DND-41 (cell line): ENCODE measurements around the gene PDZRN3.

Experiments
- ATAC-seq: fragments of 200-7000 bp; cut with Tn5 transposase; 3 replicates; pipeline ENCODE4 v1.9.1; 2021; ENCODE audit warnings: low read depth; ENCODE audit not compliant: insufficient read depth
- DNase-seq: peaks from one replicate; pipeline ENCODE4 v3.0.0-alpha.2; 2020
- H2AFZ ChIP-seq: 2 replicates; pipeline ENCODE4 v1.6.0; 2012; ENCODE audit warnings: low read depth, low read length
- H3K27ac ChIP-seq: 2 replicates; pipeline ENCODE4 v1.5.1; 2012; ENCODE audit warnings: low read length, inconsistent platforms
- H3K27me3 ChIP-seq: fragments of 200-600 bp; sonication (generic); 2 replicates; pipeline ENCODE4 v1.6.0; 2012; ENCODE audit warnings: low read length, mild to moderate bottlenecking, inconsistent platforms; ENCODE audit not compliant: insufficient read depth, poor library complexity
- H3K36me3 ChIP-seq: 2 replicates; pipeline ENCODE4 v1.5.1; 2012; ENCODE audit warnings: low read length, inconsistent platforms; ENCODE audit not compliant: insufficient read depth
- H3K4me1 ChIP-seq: 2 replicates; pipeline ENCODE4 v1.5.1; 2012; ENCODE audit warnings: mild to moderate bottlenecking, low read length; ENCODE audit not compliant: insufficient read depth
- H3K4me2 ChIP-seq: 2 replicates; pipeline ENCODE4 v1.6.0; 2012; ENCODE audit warnings: mild to moderate bottlenecking, moderate library complexity, low read length, inconsistent platforms; ENCODE audit not compliant: insufficient read depth
- H3K4me3 ChIP-seq, 2 experiments: fragments of 200-600 bp in 1 of 2; shearing (Covaris generic) in 1 of 2; 2 replicates each; pipeline ENCODE4 v1.5.1; 2012 to 2016; ENCODE audit warnings: inconsistent platforms in 2 of 2, low read length in 2 of 2, mild to moderate bottlenecking in 2 of 2, low read depth in 1 of 2, moderate library complexity in 1 of 2
- H3K79me2 ChIP-seq: 2 replicates; pipeline ENCODE4 v1.6.0; 2012; ENCODE audit warnings: low read length, inconsistent platforms; ENCODE audit not compliant: insufficient read depth
- H3K9ac ChIP-seq: 2 replicates; pipeline ENCODE4 v1.6.0; 2012; ENCODE audit warnings: low read depth, mild to moderate bottlenecking, inconsistent platforms, low read length, moderate library complexity
- H3K9me3 ChIP-seq: 2 replicates; pipeline ENCODE4 v1.5.1; 2012; ENCODE audit warnings: low read length, moderate library complexity, mild to moderate bottlenecking, inconsistent platforms; ENCODE audit not compliant: insufficient read depth, severe bottlenecking
- H4K20me1 ChIP-seq: 2 replicates; pipeline ENCODE4 v1.6.0; 2012; ENCODE audit warnings: low read length; ENCODE audit not compliant: insufficient read depth
- EZH2 ChIP-seq: IDR thresholded peaks from 3 replicates; pipeline ENCODE4 v1.6.1; 2012; ENCODE audit warnings: borderline replicate concordance, low read depth, mild to moderate bottlenecking, moderate library complexity, low read length, inconsistent platforms; ENCODE audit not compliant: severe bottlenecking
- TF ChIP-seq, protein P1 (sequence below): IDR thresholded peaks from 2 replicates; pipeline ENCODE4 v1.5.1; 2012; ENCODE audit warnings: borderline replicate concordance, low read length, moderate library complexity, mild to moderate bottlenecking; ENCODE audit not compliant: poor library complexity, severe bottlenecking; ENCODE audit errors: extremely low read depth

The PDZRN3 gene

DNA sequence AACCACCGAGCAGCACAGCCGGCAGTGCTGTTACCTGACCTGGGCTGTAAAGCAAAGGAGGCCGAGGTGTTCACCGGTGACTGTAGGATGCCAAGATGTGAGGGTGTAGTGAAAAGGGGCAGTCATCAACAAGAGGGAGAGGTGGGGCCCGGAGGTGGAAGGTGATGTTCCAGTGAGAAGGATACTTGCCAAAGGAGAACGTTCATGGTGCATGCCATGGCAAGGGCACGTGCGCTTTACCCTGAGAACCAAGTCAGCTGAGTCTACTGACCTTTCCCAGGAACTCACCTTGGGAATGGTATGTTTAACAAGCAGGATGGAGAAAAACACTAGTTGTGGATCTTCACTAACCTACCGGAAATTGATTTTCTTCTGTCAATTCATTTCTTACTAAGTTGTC is 211.1 kb downstream of the PDZRN3 start:
- DNase-seq (no peak), ATAC-seq (no peak)
- no peaks in the 10 kb centered on the region for H3K9me3 ChIP-seq
- no peaks in the 10 kb centered on the region for H3K4me1 ChIP-seq
- H3K4me3 ChIP-seq: no peak overlapping the region
- H2AFZ ChIP-seq: no peak overlapping the region
- H3K27ac ChIP-seq: no peak overlapping the region
- no peaks in the 10 kb centered on the region for H3K36me3 ChIP-seq
- H3K4me2 ChIP-seq: no peak overlapping the region
- TF ChIP-seq, protein P1, sequence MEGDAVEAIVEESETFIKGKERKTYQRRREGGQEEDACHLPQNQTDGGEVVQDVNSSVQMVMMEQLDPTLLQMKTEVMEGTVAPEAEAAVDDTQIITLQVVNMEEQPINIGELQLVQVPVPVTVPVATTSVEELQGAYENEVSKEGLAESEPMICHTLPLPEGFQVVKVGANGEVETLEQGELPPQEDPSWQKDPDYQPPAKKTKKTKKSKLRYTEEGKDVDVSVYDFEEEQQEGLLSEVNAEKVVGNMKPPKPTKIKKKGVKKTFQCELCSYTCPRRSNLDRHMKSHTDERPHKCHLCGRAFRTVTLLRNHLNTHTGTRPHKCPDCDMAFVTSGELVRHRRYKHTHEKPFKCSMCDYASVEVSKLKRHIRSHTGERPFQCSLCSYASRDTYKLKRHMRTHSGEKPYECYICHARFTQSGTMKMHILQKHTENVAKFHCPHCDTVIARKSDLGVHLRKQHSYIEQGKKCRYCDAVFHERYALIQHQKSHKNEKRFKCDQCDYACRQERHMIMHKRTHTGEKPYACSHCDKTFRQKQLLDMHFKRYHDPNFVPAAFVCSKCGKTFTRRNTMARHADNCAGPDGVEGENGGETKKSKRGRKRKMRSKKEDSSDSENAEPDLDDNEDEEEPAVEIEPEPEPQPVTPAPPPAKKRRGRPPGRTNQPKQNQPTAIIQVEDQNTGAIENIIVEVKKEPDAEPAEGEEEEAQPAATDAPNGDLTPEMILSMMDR: no peak
- no peak for TF ChIP-seq EZH2
- no peaks in the 10 kb centered on the region for H4K20me1 ChIP-seq
- peaks cover 5% of the 10 kb centered on the region for H3K27me3 ChIP-seq
- H3K9ac ChIP-seq: no peak overlapping the region
- H3K79me2 ChIP-seq: no peaks in the 10 kb centered on the region

DNA sequence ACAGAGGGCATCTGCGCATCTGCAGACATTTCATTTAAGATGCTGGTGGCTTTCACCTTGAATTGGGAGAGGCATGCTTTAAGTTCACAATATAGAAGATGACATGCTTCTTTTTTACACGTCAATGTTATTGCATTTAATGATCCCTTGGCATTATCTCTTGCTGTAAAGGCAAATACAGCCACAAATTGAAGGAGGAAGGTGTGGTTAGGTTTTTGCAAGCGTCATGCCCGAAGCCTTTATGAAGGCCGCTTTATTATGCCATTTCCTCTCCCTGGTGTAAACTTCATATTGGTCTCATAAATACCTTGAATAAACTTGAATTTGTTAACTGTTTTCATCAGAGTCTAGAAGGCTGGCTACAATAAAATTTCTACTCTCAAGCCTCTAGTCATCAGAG is 212.7 kb downstream of the PDZRN3 start:
- Histone ChIP-seq H3K9me3 (no peaks in the 10 kb centered on the region), H3K27ac (no peak overlapping the region), H3K4me2 (no peak overlapping the region), H3K36me3 (no peaks in the 10 kb centered on the region), H3K4me3 (no peak overlapping the region), H3K79me2 (no peaks in the 10 kb centered on the region), H3K27me3 (peaks cover 5% of the 10 kb centered on the region), H2AFZ (no peak overlapping the region), H4K20me1 (no peaks in the 10 kb centered on the region), H3K4me1 (no peaks in the 10 kb centered on the region), H3K9ac (no peak overlapping the region)
- DNase-seq (no peak), ATAC-seq (no peak)
- TF ChIP-seq EZH2: no peak
- TF ChIP-seq, protein P1: no peak

DNA sequence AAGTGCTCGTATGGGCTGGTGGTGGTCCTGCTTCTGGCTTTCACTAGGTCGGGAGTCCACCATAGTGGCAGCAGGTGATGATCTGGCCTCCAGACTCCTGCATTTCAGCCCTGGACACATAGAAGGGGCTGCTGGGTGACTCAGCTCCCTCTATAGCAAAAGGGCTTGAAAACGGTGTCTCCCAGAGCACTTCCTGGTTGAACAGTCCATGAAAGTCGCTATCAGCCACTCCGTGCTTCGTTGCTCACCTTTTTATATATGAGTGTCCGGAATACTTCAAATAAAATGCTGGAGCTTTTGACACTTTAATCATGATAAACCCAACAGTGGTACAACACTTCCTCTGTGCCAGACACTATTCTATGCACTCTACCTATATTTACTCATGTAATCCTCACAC is 213.2 kb downstream of the PDZRN3 start:
- no peak overlapping the region for H2AFZ ChIP-seq
- no peak overlapping the region for H3K9ac ChIP-seq
- no peak overlapping the region for H3K4me2 ChIP-seq
- H3K36me3 ChIP-seq: no peaks in the 10 kb centered on the region
- H3K4me3 ChIP-seq: no peak overlapping the region
- no peak overlapping the region for H3K27ac ChIP-seq
- peaks cover 5% of the 10 kb centered on the region for H3K27me3 ChIP-seq
- no peaks in the 10 kb centered on the region for H3K9me3 ChIP-seq
- TF ChIP-seq EZH2: no peak
- TF ChIP-seq, protein P1: no peak
- no peak for ATAC-seq
- no peaks in the 10 kb centered on the region for H4K20me1 ChIP-seq
- no peaks in the 10 kb centered on the region for H3K79me2 ChIP-seq
- DNase-seq: no peak
- H3K4me1 ChIP-seq: no peaks in the 10 kb centered on the region

DNA sequence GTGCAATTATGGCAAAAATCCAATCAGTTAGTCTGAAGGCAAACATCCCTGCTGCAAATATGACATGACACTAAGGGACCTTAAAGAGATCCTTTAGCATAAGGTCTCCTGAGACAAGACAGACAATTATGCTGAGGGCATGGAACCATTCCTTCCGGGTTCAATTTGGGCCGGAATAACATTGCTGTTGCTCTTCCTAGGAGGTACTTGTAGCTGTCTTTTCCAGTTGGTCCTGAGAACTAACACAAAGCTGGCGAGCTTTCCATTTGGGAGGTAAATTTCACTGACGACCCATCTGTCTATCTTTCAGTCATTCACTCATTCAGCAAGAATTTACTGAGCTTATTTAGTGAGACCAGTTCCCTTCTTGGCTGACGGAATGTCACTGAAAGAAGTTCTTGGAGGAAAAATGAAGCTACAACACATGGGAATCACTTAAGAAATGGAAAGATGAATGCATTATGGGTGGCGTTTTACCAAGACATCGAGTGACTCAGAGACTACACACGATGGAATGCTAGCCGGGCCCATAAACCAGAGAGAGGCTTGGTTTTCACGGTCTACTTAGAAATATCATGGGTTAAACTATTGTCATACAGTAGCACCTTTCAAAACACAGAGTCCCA is 215.5 kb downstream of the PDZRN3 start:
- no peak overlapping the region for H3K9ac ChIP-seq
- H3K9me3 ChIP-seq: no peaks in the 10 kb centered on the region
- no peak for TF ChIP-seq EZH2
- TF ChIP-seq, protein P1: no peak
- H3K36me3 ChIP-seq: no peaks in the 10 kb centered on the region
- DNase-seq (no peak), ATAC-seq (no peak)
- peaks cover 5% of the 10 kb centered on the region for H3K27me3 ChIP-seq
- no peaks in the 10 kb centered on the region for H3K4me1 ChIP-seq
- no peak overlapping the region for H3K4me3 ChIP-seq
- no peak overlapping the region for H3K27ac ChIP-seq
- H3K79me2 ChIP-seq: no peaks in the 10 kb centered on the region
- H4K20me1 ChIP-seq: no peaks in the 10 kb centered on the region
- no peak overlapping the region for H2AFZ ChIP-seq
- no peak overlapping the region for H3K4me2 ChIP-seq
